Measurements from ENCODE around the gene G6PC1.
"Not testable (repeated sequence)": the region's sequence is repeated elsewhere in the genome, so short reads cannot be mapped to it uniquely, and the experiment has no call there.

Gene G6PC1

DNA sequence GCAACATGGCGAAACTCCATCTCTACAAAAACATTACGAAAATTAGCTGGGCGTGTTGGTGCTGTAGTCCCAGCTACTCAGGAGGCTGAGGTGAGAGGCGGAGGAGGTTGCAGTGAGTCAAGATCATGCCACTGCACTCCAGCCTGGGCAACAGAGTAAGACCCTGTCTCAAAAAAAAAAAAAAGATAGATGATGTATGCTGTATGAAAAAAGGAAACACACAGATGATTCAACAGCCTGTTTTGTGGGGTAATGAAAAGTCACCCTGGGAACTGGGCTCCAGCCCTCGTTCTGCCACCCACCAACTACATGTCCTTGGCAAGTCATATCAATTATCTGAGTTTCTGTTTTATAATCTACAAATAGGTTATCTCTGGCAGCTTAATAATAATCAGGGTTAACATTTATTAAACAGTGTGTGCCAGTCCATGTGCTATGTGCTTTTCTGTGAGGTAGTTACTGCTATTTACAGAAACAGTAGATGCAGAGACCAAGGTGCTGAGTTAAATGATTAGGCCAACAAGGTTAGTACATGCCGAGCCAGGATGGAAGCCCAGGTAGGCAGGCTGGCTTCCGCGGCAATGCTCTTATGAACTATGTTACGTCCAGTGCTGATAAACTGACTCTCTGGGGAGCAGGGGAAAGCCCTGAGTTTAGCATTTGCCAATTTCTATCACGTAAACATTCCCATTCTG is 1.1 kb downstream of the G6PC1 start:
- no peak for DNase-seq (ENCODE audit: low read depth)

DNA sequence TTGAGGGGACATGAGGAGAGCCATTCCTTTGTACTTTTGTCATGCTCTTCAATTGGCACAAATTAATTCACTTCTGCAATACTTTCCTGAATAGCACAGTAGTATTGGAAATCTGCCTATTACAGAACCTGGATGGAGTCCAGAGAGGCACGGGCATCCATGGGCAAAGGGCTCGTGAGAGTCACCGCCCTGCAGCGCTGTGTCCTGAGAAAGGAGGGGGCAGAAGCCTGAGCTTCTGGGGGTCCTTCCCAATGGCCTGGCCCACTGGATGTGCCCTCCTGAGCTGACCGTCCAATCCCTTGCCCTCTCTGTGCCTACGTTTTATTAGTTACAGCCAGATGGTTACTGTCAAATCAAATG is 3.5 kb downstream of the G6PC1 start:
- DNase-seq (ENCODE audit: low read depth): no peak

DNA sequence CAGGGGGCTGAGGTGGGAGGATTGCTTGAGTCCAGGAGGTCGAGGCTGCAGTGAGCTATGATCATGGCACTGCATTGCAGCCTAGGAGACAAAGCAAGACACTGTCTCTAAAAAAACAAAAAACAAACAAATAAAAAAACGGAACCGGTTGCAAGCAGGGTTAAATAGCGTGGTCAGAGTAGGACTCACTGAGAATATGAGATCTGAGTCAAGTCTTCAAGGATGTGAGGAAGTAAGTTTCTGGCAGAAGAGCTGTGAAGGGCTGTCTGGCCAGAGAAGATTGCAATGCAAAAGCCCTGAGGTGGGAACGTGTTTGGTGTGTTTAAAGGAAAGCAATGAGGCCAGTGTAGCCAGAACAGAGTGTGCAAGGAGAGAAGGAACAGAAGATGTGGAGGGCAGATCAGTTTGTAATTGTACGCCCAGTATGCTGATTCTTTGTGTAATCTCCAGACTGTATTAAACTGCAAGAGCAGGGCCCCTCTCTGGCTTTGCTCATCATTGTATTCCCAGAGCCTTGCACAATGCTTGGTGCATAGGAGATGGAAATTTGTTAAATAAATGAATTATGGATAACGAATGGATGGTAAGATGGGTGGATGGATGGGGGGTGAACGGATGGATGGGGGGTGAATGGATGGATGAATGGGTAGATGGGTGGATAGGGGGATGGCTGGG is 6.3 kb downstream of the G6PC1 start:
- DNase-seq (ENCODE audit: low read depth): no peak

DNA sequence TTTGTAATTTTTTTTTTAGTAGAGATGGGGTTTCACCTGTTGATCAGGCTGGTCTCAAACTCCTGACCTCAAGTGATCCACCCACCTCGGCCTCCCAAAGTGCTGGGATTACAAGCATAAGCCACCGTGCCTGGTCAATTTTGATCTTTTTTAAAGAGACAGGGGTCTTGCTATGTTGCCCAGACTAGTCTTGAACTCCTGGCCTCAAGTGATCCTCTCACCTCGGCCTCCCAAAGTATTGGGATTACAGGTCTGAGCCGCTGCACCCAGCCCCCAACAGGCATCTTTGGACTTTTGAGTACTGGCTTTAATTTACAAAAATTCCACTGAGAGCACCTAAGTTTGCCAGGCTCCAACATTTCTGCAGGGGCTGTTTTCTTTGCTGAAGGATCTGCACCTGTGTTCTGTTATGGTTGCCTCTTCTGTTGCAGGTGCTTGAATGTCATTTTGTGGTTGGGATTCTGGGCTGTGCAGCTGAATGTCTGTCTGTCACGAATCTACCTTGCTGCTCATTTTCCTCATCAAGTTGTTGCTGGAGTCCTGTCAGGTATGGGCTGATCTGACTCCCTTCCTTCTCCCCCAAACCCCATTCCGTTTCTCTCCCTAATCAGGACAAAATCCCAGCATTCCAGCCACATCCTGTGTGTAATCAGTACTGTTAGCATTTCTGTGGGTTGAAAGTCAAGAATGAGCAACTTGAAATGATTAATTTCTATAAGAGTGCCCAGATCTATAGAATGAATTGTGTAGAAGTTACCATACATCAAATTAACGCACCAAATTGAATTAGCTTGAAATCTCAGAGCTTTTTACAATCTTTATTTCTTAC is 8.5 kb downstream of the G6PC1 start:
- DNase-seq (ENCODE audit: low read depth): no peak

DNA sequence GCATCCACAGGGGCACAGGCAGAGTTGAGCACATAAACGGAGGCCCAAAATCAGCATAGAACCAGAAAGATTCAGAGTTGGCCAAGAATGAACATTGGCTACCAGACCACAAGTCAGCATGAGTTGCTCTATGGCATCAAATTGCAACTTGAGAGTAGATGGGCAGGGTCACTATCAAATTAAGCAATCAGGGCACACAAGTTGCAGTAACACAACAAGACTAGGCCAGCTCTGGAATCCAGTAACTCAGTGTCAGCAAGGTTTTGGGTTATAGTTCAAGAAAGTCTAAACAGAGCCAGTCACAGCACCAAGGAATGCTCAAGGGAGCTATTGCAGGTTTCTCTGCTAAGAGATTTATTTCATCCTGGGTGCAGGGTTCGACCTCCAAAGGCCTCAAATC is 12.9 kb downstream of the G6PC1 start:
- no peak for DNase-seq (ENCODE audit: low read depth)

DNA sequence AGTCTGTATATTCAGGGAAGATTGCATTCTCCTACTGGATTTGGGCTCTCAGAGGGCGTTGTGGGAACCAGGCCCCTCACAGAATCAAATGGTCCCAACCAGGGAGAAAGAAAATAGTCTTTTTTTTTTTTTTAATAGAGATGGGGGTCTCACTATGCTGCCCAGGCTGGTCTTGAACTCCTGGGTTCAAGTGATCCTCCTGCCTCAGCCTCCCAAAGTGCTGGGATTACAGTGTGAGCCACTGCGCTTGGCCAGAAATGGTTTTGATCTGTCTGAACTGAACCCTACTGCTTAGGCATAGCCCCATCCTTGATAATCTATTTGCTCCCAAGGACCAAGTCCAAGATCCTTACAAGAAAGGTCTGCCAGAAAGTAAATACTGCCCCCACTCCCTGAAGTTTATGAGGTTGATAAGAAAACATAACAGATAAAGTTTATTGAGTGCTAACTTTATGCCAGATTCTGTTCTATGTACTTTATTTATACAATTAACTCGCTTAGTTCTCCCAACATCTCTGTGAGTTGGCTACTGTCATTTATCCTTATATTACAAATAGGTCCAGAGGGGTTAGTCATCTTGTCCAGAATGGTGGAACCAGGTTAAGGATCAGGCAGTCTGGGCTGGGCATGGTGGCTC is 13.5 kb downstream of the G6PC1 start:
- no peak for DNase-seq (ENCODE audit: low read depth)

DNA sequence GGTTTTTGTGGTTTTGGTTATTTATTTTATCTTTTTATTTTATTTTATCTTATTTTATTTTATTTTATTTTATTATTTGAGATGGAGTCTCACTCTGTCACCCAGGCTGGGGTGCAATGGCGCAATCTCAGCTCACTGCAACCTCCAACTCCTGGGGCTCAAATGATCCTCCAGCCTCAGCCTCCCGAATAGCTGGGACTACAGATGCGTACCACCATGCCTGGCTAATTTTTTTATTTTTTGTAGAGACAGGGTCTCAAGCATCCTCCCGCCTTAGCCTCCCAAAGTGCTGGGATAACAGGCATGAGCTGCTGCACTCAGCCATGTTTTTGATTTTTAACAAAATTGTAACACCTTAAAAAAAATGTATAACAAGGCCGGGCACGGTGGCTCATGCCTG is 14.7 kb downstream of the G6PC1 start:
- not testable (repeated sequence) for DNase-seq (ENCODE audit: low read depth)

DNA sequence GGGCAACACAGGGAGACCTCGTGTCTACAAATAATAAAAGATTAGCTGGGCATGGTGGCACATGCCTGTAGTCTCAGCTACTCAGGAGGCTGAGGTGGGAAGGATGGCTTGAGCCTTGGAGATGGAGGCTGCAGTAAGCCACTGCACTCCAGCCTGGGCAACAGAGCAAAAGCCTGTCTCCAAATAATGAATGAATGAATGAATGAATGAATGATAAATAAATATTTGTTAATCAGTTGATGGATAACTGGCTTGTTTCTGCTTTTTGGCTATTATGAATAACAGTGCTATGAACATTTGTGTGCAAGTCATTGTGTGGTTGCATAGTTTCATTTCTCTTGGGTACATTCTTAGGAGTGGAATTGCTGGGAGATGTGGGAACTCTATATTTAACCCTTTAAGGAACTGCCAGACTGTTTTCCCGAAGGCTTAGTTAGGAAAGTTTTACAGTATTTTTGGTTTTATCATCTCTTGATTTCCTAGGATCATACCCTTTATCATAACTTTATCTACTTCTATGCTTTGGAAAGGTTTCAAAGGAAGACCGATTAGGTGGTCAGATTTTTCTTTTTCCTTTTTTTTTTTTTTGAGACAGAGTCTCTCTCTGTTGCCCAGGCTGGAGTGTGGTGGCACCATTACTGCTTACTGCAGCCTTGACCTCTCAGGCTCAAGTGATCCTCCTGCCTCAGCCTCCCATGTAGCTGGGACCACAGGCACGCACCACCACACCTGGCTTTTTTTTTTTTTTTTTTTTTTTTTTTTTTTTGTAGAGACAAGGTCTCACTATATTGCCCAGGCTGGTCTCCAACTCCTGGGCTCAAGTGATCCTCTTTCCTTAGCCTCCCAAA is 16.0 kb downstream of the G6PC1 start:
- DNase-seq (ENCODE audit: low read depth): not testable (repeated sequence)

DNA sequence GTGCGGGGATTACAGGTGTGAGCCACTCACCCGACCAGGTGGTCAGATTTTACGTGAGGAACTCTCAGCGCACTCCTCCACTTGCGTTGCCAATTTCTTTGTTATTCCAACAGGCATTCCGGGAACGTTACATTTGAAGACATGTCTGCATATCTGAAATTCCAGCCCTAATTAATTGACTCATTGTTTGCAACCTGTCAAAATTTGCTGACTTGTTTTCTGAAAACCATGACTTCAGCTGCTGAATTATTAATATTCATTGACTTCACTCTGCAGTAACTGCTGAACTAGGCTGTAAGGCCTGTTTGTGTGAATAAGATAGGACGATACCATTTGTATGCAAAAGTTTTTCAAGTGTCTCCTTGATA is 16.6 kb downstream of the G6PC1 start:
- DNase-seq (ENCODE audit: low read depth): no peak

DNA sequence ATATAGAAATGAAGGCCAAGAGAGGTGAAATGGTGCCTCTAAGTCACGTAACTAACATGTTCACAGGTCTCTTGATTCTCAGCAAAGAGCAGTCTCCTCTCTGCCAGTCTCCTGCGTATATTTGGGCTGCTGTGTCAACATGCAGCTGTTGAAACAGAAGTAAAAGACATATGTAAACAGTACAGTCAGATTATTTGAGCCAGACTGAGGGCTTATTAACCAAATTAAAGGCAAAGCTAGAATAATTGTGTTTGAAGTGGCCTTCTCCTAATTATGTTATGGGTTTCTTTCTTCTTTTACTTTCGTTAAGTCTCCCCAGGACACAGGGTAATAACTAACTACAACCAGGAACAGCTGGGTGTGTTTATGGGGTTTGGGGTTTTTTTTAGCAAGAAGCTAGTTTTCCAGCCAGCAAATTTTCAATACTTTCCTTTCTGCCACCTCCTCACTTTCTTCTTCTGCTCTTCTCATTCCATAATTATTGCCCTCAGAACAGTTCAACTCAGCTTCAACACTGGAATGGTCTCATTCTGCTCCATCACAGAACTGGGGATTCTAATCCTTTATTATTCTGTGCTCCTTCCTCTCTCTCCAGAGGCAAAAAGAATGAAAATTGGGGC is 18.4 kb downstream of the G6PC1 start:
- no peak for DNase-seq (ENCODE audit: low read depth)

DNA sequence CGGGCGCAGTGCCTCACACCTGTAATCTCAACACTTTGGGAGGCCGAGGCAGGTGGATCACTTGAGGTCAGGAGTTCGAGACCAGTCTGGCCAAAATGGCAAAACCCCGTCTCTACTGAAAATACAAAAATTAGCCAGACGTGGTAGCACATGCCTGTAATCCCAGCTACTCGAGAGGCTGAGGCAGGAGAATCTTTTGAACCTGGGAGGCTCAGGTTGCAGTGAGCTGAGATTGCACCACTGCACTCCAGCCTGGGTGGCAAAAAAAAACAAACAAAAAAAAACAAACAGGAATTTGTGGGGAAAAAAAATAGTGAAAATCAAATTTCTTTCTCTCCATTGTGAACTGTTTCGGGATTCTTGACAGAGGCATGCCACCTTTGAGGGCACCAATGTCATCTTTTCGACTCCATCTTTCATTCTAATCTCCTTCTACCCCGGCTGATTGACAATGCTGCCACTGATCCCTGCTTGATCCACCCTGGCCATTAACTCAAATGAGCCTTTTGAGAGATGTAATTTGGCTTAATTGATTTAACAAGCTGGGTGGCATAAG is 19.0 kb downstream of the G6PC1 start:
- DNase-seq (ENCODE audit: low read depth): not testable (repeated sequence)

DNA sequence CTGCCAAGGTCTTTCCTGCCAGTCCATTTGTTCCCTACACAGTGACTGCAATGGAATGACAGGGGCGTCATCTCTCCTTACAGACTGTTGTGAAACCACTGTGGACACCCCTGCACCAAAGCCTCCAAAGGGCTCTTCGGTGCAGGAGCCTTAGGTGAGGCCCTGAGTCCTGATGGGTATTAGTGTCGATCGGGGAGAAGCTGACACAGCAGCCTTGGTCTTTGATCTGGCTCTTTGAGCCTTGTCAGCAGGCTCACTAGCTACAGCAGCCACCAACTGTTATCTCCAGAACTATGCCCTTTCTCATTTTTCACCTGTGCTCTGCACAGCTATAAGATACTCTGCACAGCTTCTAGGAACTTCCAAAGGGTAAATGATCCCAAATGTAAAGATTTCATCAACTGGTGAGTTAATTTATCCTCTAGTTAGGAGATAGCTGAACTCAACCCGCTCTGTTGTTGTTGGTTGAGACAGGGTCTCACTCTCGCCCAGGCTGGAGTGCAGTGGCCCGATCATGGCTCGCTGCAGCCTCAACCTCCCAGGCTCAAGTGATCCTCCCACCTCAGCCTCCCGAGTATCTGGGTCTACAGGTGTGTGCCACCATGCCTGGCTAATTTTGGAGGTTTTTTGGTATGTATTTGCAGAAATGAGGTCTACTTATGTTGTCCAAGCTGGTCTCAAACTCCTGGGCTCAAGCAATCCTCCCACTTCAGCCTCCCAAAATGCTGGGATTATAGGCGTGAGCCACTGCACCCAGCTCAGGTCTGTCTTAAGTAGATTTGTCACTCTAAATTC is 19.7 kb downstream of the G6PC1 start:
- DNase-seq (ENCODE audit: low read depth): no peak

DNA sequence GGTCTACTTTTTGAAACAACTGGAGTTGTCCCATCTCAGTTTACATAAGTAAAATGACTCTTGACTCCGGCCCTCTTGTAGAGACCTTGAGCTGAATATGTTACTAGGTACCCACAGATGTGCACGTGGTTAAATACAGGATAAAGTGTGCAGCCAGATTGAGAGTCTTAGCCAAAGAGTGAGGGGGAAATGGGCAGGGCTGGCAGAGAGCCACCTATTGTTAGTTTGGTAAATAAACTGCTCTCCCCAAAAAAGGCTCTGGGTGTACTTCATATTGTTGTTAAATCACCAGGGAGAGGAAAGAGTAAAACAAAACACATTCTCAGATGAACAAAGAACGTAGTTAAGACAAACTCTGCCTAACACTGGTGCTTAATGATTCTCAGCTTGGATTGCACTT is 20.3 kb downstream of the G6PC1 start:
- DNase-seq (ENCODE audit: low read depth): no peak

DNA sequence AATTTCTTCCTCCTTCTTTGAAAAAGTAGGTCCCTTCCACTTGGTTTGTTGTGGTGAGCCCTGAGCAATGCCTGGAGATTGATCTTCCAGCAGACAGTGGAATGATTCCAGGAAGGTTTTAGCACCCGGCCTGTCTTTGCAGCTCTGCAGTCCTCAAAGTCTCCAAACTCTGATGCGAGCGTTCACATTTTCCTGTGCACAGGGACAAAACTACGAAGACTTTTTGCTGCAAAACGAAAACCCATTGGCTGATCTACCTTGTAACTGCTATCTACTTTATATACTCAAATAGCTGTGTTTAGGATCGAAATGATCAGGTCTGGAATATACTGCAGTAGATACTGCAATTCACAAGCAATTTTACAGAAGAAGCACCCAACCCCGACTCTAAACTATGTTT is 21.7 kb downstream of the G6PC1 start:
- DNase-seq (ENCODE audit: low read depth): no peak

DNA sequence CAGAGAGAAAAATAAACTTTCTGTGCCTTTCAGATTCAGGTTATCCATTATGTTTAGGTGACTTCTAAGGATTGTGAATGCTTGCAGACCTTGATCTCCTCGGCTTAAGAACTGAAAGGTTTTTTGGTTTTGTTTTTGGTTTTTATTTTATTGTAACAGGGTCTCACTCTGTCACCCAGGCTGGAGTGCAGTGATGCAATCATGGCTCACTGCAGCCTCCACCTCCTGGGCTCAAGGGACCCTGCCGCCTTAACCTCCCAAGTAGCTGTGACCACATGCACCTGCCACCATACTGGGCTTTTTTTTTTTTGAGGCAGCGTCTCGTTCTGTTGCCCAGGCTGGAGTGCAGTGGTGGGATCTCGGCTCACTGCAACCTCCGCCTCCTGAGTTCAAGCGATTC is 22.9 kb downstream of the G6PC1 start:
- not testable (repeated sequence) for DNase-seq (ENCODE audit: low read depth)

DNA sequence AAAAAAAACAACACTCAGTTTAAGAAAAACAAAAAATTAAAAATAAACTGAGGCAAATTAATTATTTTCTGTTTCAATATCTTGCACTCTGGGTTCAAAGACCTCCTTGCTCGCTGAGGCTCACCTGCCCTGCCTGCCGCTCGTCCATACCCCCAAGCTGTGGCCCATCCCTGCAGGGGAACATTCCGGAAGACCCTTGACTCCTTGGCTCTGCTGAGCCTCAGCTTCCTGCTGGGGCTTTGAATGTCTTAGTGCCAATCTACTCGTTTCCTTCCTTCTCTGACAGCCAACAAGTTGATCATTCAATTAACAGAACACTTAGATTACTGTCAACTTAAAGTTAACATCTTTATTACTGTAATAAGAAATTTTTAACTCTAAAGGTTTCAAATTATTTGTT is 24.3 kb downstream of the G6PC1 start:
- DNase-seq (ENCODE audit: low read depth): no peak

DNA sequence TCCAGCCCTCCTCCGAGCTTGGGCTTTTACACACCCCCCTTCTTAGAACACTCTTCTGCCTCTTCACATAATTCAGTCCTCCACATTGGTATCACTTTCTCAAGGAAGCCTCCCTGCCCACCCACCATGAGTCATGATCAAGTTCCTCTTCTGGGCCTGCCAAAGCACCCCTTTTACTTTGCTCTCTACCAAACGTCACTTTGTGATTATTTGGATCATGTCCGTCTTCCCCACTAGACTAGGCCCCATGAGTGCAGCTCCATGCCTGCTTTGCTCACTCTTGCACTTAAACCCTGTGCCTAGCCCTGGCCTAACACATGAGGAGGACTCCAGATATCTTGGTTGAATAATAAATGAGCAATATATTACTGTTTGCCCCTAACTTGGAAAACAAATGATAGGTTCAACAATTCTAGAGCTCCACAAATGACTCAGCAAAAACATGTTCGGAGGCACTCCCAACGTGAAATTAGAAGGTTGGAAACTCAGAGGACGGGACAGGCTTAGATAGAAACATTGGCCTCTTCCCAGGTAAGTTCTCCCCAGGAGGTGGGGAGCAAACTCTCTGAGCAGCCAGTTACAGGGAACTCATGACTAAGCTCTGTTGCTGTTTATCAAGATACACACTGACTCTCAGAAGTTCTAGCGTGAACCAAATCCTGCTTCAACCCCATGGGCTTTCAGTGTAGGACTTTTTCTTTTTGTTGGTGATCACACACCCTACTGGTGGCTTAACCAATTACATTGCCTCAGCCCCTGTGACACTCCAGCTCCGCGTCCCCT is 28.3 kb downstream of the G6PC1 start:
- DNase-seq (ENCODE audit: low read depth): no peak

DNA sequence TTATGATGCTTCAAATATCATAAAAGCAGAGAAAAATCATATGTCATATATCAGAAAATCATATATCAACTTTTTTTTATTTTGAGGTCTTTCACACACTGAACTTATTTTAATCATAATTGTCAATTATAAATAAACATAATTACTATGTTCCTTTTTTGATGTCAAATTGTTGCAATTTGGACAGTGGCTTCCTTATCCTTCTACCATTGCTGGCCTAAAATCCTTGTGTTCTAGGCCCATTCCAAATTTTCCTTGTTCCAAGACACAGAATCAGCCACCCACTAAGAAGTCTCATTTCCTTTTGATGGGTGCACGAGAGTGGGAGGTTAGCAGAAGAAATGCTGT is 28.9 kb downstream of the G6PC1 start:
- DNase-seq (ENCODE audit: low read depth): no peak
